ENCODE results near the gene CHST11. TPM values are rescaled to one million over a fixed set of nuclear protein-coding genes. Genes with fewer than 3 reads are reported as not detected.

Gene CHST11
- total and polyA plus RNA-seq, 7 experiments from 2014 or later, result 23.4 to 74.3 (median 32.0) TPM

- Histone ChIP-seq H3K4me3 (ENCODE audit: low read length) (no peak overlapping the region), H3K27me3 (ENCODE audit: control insufficient read depth in 2 of 2, insufficient read depth in 2 of 2, low read length in 2 of 2) (no peaks in the 10 kb centered on the region), H3K36me3 (ENCODE audit: control insufficient read depth in 2 of 3, insufficient read depth in 3 of 3, low read length in 3 of 3) (no peaks in the 10 kb centered on the region), H3K9me3 (ENCODE audit: control insufficient read depth in 2 of 3, low read length in 3 of 3) (no peaks in the 10 kb centered on the region), H3K4me1 (ENCODE audit: control insufficient read depth in 2 of 2, insufficient read depth in 2 of 2, low read length in 2 of 2) (peaks cover 28 to 58% of the 10 kb centered on the region in 2 donors), H3K27ac (ENCODE audit: low read depth, low read length) (no peak overlapping the region)
- H3K36me3 Mint-ChIP-seq, result peaks cover 0 to 6% (median 4%) of the 10 kb centered on the region in 5 donors
- ATAC-seq, result no peak
- peaks cover 0 to 2% (median 0%) of the 10 kb centered on the region in 11 donors for H3K9me3 Mint-ChIP-seq
- no peaks in the 10 kb centered on the region for H3K27me3 Mint-ChIP-seq
- intact Hi-C loops (cut with micrococcal nuclease), result loop anchor here in 1 of 2 donors (5.0 kb wide), 1 partner anchor 219 kb away; the partner anchor contains the start of gene SLC41A2
- H3K4me3 Mint-ChIP-seq, result peak overlapping the region in 1 of 10 donors; percentile 44
- POLR2A ChIA-PET, result interaction anchor here (0.6 kb wide), 1 partner anchor 18 kb away, joined by 3 read pairs; no protein-coding TSS in a partner anchor
- CTCF ChIA-PET, result interaction anchor here (0.6 kb wide), 1 partner anchor 10 kb away, joined by 4 read pairs; no protein-coding TSS in a partner anchor
- H3K4me1 Mint-ChIP-seq, result peaks cover 66 to 87% (median 77%) of the 10 kb centered on the region in 7 donors
- DNase-seq, result no peak
- peak overlapping the region in 4 of 9 donors; percentile 10 to 92 (median 61) for H3K27ac Mint-ChIP-seq
These were observed 281.6 kb downstream of the CHST11 start for GRCh38 chr12:104738331-104738730.

- Mint-ChIP-seq H3K4me1 (peaks cover 69 to 82% (median 75%) of the 10 kb centered on the region in 7 donors), H3K9me3 (peaks cover 0 to 3% (median 0%) of the 10 kb centered on the region in 11 donors), H3K4me3 (peak overlapping the region in 1 of 10 donors; percentile 44), H3K27me3 (no peaks in the 10 kb centered on the region), H3K27ac (peak overlapping the region in 6 of 9 donors; percentile 10 to 92 (median 58)), H3K36me3 (peaks cover 0 to 10% (median 4%) of the 10 kb centered on the region in 5 donors)
- Histone ChIP-seq H3K9me3 (ENCODE audit: control insufficient read depth in 2 of 3, low read length in 3 of 3) (no peaks in the 10 kb centered on the region), H3K4me1 (ENCODE audit: control insufficient read depth in 2 of 2, insufficient read depth in 2 of 2, low read length in 2 of 2) (peaks cover 26 to 54% of the 10 kb centered on the region in 2 donors), H3K27ac (ENCODE audit: low read depth, low read length) (no peak overlapping the region), H3K4me3 (ENCODE audit: low read length) (no peak overlapping the region), H3K36me3 (ENCODE audit: control insufficient read depth in 2 of 3, insufficient read depth in 3 of 3, low read length in 3 of 3) (no peaks in the 10 kb centered on the region), H3K27me3 (ENCODE audit: control insufficient read depth in 2 of 2, insufficient read depth in 2 of 2, low read length in 2 of 2) (no peaks in the 10 kb centered on the region)
- intact Hi-C loops (cut with micrococcal nuclease), result loop anchor here in 1 of 2 donors (5.0 kb wide), 1 partner anchor 218 kb away; the partner anchor contains the start of gene SLC41A2
- DNase-seq (no peak), ATAC-seq (no peak)
- CTCF ChIA-PET, result interaction anchor here (0.6 kb wide), 1 partner anchor 10 kb away, joined by 4 read pairs; no protein-coding TSS in a partner anchor
- POLR2A ChIA-PET, result interaction anchor here (0.6 kb wide), 2 partner anchors 19 to 25 kb away, joined by 3 to 4 read pairs; no protein-coding TSS in a partner anchor
These were observed 282.3 kb downstream of the CHST11 start for GRCh38 chr12:104738776-104739642.

GRCh38 chr12:104740668-104741067 lies 283.9 kb downstream of the CHST11 start:
- Histone ChIP-seq H3K27me3 (ENCODE audit: control insufficient read depth in 2 of 2, insufficient read depth in 2 of 2, low read length in 2 of 2) (no peaks in the 10 kb centered on the region), H3K36me3 (ENCODE audit: control insufficient read depth in 2 of 3, insufficient read depth in 3 of 3, low read length in 3 of 3) (no peaks in the 10 kb centered on the region), H3K9me3 (ENCODE audit: control insufficient read depth in 2 of 3, low read length in 3 of 3) (no peaks in the 10 kb centered on the region), H3K27ac (ENCODE audit: low read depth, low read length) (no peak overlapping the region), H3K4me3 (ENCODE audit: low read length) (no peak overlapping the region), H3K4me1 (ENCODE audit: control insufficient read depth in 2 of 2, insufficient read depth in 2 of 2, low read length in 2 of 2) (peaks cover 24 to 37% of the 10 kb centered on the region in 2 donors)
- peak overlapping the region in 9 of 10 donors; percentile 4 to 80 (median 28) for H3K4me3 Mint-ChIP-seq
- ATAC-seq (peak; percentile 83), DNase-seq (no peak)
- peaks cover 64 to 81% (median 71%) of the 10 kb centered on the region in 7 donors for H3K4me1 Mint-ChIP-seq
- intact Hi-C loops (cut with micrococcal nuclease), result loop anchor here in 1 of 2 donors (2.0 kb wide), 1 partner anchor 20 kb away; no protein-coding TSS in a partner anchor
- H3K9me3 Mint-ChIP-seq, result peaks cover 0 to 5% (median 0%) of the 10 kb centered on the region in 11 donors
- peak overlapping the region; percentile 8 to 92 (median 53) for H3K27ac Mint-ChIP-seq
- ChIA-PET POLR2A (no interaction called here), CTCF (no interaction called here)
- H3K36me3 Mint-ChIP-seq, result peaks cover 0 to 18% (median 4%) of the 10 kb centered on the region in 5 donors
- H3K27me3 Mint-ChIP-seq, result no peaks in the 10 kb centered on the region

GRCh38 chr12:104741077-104741476 lies 284.3 kb downstream of the CHST11 start:
- ATAC-seq (peak; percentile 26), DNase-seq (no peak)
- Histone ChIP-seq H3K9me3 (ENCODE audit: control insufficient read depth in 2 of 3, low read length in 3 of 3) (no peaks in the 10 kb centered on the region), H3K4me3 (ENCODE audit: low read length) (no peak overlapping the region), H3K4me1 (ENCODE audit: control insufficient read depth in 2 of 2, insufficient read depth in 2 of 2, low read length in 2 of 2) (peaks cover 20 to 37% of the 10 kb centered on the region in 2 donors), H3K27ac (ENCODE audit: low read depth, low read length) (no peak overlapping the region), H3K27me3 (ENCODE audit: control insufficient read depth in 2 of 2, insufficient read depth in 2 of 2, low read length in 2 of 2) (no peaks in the 10 kb centered on the region), H3K36me3 (ENCODE audit: control insufficient read depth in 2 of 3, insufficient read depth in 3 of 3, low read length in 3 of 3) (no peaks in the 10 kb centered on the region)
- Mint-ChIP-seq H3K27ac (peak overlapping the region in 8 of 9 donors; percentile 11 to 92 (median 48)), H3K27me3 (no peaks in the 10 kb centered on the region), H3K36me3 (peaks cover 0 to 19% (median 4%) of the 10 kb centered on the region in 5 donors), H3K4me1 (peaks cover 60 to 81% (median 71%) of the 10 kb centered on the region in 7 donors), H3K4me3 (peak overlapping the region in 7 of 10 donors; percentile 13 to 80 (median 43)), H3K9me3 (peaks cover 0 to 5% (median 0%) of the 10 kb centered on the region in 11 donors)
- intact Hi-C loops (cut with micrococcal nuclease), result loop anchor here in 1 of 2 donors (2.0 kb wide), 1 partner anchor 20 kb away; no protein-coding TSS in a partner anchor
- POLR2A ChIA-PET, result no interaction called here
- CTCF ChIA-PET, result no interaction called here

- H3K27ac Mint-ChIP-seq, result peak overlapping the region in 2 of 9 donors; percentile 79 to 92
These were observed 285.0 kb downstream of the CHST11 start for GRCh38 chr12:104741497-104742367.

More at GRCh38 chr12:104741497-104742367, 285.0 kb downstream of the CHST11 start:
- DNase-seq (no peak), ATAC-seq (no peak)
- no peaks in the 10 kb centered on the region for H3K27me3 ChIP-seq (ENCODE audit: control insufficient read depth in 2 of 2, insufficient read depth in 2 of 2, low read length in 2 of 2)
- peaks cover 0 to 5% (median 0%) of the 10 kb centered on the region in 11 donors for H3K9me3 Mint-ChIP-seq
- ChIA-PET CTCF (no interaction called here), POLR2A (no interaction called here)
- H3K4me3 Mint-ChIP-seq, result peak overlapping the region in 1 of 10 donors; percentile 80
- peaks cover 19 to 37% of the 10 kb centered on the region in 2 donors for H3K4me1 ChIP-seq (ENCODE audit: control insufficient read depth in 2 of 2, insufficient read depth in 2 of 2, low read length in 2 of 2)
- H3K9me3 ChIP-seq (ENCODE audit: control insufficient read depth in 2 of 3, low read length in 3 of 3), result no peaks in the 10 kb centered on the region
- H3K27me3 Mint-ChIP-seq, result no peaks in the 10 kb centered on the region
- intact Hi-C loops (cut with micrococcal nuclease), result loop anchor here in 1 of 2 donors (2.0 kb wide), 1 partner anchor 21 kb away; no protein-coding TSS in a partner anchor
- peaks cover 0 to 19% (median 4%) of the 10 kb centered on the region in 5 donors for H3K36me3 Mint-ChIP-seq
- no peaks in the 10 kb centered on the region for H3K36me3 ChIP-seq (ENCODE audit: control insufficient read depth in 2 of 3, insufficient read depth in 3 of 3, low read length in 3 of 3)
- peaks cover 60 to 82% (median 71%) of the 10 kb centered on the region in 7 donors for H3K4me1 Mint-ChIP-seq
- no peak overlapping the region for H3K4me3 ChIP-seq (ENCODE audit: low read length)
- H3K27ac ChIP-seq (ENCODE audit: low read depth, low read length), result no peak overlapping the region
